Loucy (cell line): ENCODE measurements around the gene LOX.

Experiments used
- H2AFZ ChIP-seq: fragments of 200-600 bp; sonication (generic); 2 replicates; pipeline ENCODE4 v1.6.0; 2016; ENCODE audit warnings: antibody characterized with exemption, mild to moderate bottlenecking, low read length, moderate library complexity
- H3F3A ChIP-seq: fragments of 200-600 bp; 2 replicates; pipeline ENCODE4 v1.6.0; 2016; ENCODE audit warnings: antibody characterized with exemption, low read depth, mild to moderate bottlenecking
- H3K27me3 ChIP-seq: fragments of 200-600 bp; sonication (generic); 2 replicates; pipeline ENCODE4 v1.6.1; 2014; ENCODE audit warnings: low read length, mild to moderate bottlenecking; ENCODE audit not compliant: insufficient read depth, poor library complexity, severe bottlenecking
- H3K36me3 ChIP-seq: fragments of 200-600 bp; sonication (generic); 2 replicates; pipeline ENCODE4 v1.6.1; 2016; ENCODE audit warnings: low read length; ENCODE audit not compliant: insufficient read depth
- H3K4me1 ChIP-seq: fragments of 200-600 bp; sonication (generic); 2 replicates; pipeline ENCODE4 v1.5.1; 2014; ENCODE audit warnings: low read length, mild to moderate bottlenecking; ENCODE audit not compliant: insufficient read depth, poor library complexity, severe bottlenecking
- H3K4me2 ChIP-seq: fragments of 200-600 bp; sonication (generic); 2 replicates; pipeline ENCODE4 v1.6.0; 2014; ENCODE audit warnings: antibody characterized with exemption, low read length, low read depth, mild to moderate bottlenecking; ENCODE audit not compliant: poor library complexity, severe bottlenecking
- H3K4me3 ChIP-seq: fragments of 200-600 bp; sonication (generic); 2 replicates; pipeline ENCODE4 v1.5.1; 2014; ENCODE audit warnings: low read length, mild to moderate bottlenecking, mixed read lengths; ENCODE audit not compliant: poor library complexity, severe bottlenecking
- H3K79me2 ChIP-seq: fragments of 200-600 bp; sonication (generic); 2 replicates; pipeline ENCODE4 v1.6.1; 2014; ENCODE audit warnings: low read length; ENCODE audit not compliant: insufficient read depth
- H3K9ac ChIP-seq: fragments of 200-600 bp; sonication (generic); 2 replicates; pipeline ENCODE4 v1.6.0; 2014; ENCODE audit warnings: mild to moderate bottlenecking, low read depth, low read length, moderate library complexity; ENCODE audit not compliant: poor library complexity, severe bottlenecking
- H3K9me2 ChIP-seq: fragments of 200-600 bp; sonication (generic); replicated peaks from 2 replicates; pipeline ENCODE4 v1.6.1; 2016; ENCODE audit warnings: low read depth, low read length, mixed read lengths
- H3K9me3 ChIP-seq: fragments of 200-600 bp; sonication (generic); 2 replicates; pipeline ENCODE4 v1.6.1; 2014; ENCODE audit warnings: mild to moderate bottlenecking, antibody characterized with exemption, low read length, low read depth; ENCODE audit not compliant: insufficient read depth
- H4K20me1 ChIP-seq: fragments of 200-600 bp; sonication (generic); 2 replicates; pipeline ENCODE4 v1.6.0; 2014; ENCODE audit warnings: antibody characterized with exemption, low read length, mild to moderate bottlenecking; ENCODE audit not compliant: insufficient read depth, poor library complexity, severe bottlenecking
- EZH2phosphoT487 ChIP-seq: fragments of 200-600 bp; IDR thresholded peaks from 2 replicates; pipeline ENCODE4 v1.6.1; 2018; ENCODE audit warnings: antibody characterized with exemption, mild to moderate bottlenecking, moderate library complexity, borderline replicate concordance
- TF ChIP-seq, protein P1 (sequence below): fragments of 200-600 bp; sonication (generic); conservative IDR thresholded peaks from 2 replicates; pipeline ENCODE4 v1.5.1; 2014; ENCODE audit warnings: mild to moderate bottlenecking, antibody characterized with exemption, low read length

LOX gene

DNA sequence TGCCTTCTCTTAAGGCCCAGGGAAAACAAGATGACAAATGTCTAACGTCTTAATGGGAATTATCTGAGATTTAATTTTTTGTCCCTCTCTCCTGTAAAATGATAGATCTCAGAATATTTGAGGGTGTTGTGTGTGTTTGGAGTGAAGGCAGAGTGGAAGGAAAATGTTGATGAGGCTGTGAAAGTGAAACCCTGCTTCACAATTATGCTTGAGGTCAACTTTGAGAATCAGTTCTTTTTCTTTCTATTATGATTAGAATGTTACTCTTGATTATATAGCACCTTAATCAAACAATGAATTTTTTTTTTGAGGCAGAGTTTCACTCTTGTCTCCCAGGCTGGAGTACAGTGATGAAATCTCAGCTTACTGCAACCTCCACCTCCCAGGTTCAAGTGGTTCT lies 5.5 kb upstream of the LOX start:
- no peaks in the 10 kb centered on the region for H3K36me3 ChIP-seq
- no peaks in the 10 kb centered on the region for H3F3A ChIP-seq
- no peaks in the 10 kb centered on the region for H3K79me2 ChIP-seq
- no peaks in the 10 kb centered on the region for H4K20me1 ChIP-seq
- H3K4me1 ChIP-seq = no peaks in the 10 kb centered on the region
- H3K9me2 ChIP-seq = no peaks in the 10 kb centered on the region
- no peak for TF ChIP-seq EZH2phosphoT487
- TF ChIP-seq, protein P1, sequence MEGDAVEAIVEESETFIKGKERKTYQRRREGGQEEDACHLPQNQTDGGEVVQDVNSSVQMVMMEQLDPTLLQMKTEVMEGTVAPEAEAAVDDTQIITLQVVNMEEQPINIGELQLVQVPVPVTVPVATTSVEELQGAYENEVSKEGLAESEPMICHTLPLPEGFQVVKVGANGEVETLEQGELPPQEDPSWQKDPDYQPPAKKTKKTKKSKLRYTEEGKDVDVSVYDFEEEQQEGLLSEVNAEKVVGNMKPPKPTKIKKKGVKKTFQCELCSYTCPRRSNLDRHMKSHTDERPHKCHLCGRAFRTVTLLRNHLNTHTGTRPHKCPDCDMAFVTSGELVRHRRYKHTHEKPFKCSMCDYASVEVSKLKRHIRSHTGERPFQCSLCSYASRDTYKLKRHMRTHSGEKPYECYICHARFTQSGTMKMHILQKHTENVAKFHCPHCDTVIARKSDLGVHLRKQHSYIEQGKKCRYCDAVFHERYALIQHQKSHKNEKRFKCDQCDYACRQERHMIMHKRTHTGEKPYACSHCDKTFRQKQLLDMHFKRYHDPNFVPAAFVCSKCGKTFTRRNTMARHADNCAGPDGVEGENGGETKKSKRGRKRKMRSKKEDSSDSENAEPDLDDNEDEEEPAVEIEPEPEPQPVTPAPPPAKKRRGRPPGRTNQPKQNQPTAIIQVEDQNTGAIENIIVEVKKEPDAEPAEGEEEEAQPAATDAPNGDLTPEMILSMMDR = no peak
- H3K4me2 ChIP-seq = no peak overlapping the region
- no peaks in the 10 kb centered on the region for H3K9me3 ChIP-seq
- no peak overlapping the region for H2AFZ ChIP-seq
- no peak overlapping the region for H3K9ac ChIP-seq
- no peaks in the 10 kb centered on the region for H3K27me3 ChIP-seq
- no peak overlapping the region for H3K4me3 ChIP-seq

DNA sequence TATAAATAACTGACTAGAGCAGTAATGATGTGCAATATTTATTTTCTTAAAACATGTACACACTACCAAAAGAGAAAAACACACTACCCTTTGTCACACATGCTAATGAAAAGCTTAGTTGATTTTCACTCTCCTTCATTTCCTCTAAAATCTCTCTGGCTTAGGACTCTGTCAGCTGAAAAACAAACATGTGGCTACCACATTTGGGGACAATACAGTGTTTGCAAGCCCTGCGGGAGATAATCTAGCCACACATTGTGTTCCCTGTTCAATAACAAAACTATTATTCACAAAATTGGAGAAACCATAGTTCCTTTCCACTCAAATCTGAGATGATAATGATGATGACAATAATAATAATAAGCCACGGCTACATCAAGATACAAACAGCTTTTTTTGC lies 3.5 kb upstream of the LOX start:
- no peaks in the 10 kb centered on the region for H3K79me2 ChIP-seq
- H3K9me3 ChIP-seq = no peaks in the 10 kb centered on the region
- no peak for TF ChIP-seq EZH2phosphoT487
- TF ChIP-seq, protein P1 = no peak
- H4K20me1 ChIP-seq = no peaks in the 10 kb centered on the region
- no peaks in the 10 kb centered on the region for H3K36me3 ChIP-seq
- no peaks in the 10 kb centered on the region for H3K9me2 ChIP-seq
- no peak overlapping the region for H3K4me3 ChIP-seq
- H3K9ac ChIP-seq = no peak overlapping the region
- H3K4me1 ChIP-seq = no peaks in the 10 kb centered on the region
- H3K27me3 ChIP-seq = no peaks in the 10 kb centered on the region
- H2AFZ ChIP-seq = no peak overlapping the region
- no peak overlapping the region for H3K4me2 ChIP-seq
- H3F3A ChIP-seq = no peaks in the 10 kb centered on the region

DNA sequence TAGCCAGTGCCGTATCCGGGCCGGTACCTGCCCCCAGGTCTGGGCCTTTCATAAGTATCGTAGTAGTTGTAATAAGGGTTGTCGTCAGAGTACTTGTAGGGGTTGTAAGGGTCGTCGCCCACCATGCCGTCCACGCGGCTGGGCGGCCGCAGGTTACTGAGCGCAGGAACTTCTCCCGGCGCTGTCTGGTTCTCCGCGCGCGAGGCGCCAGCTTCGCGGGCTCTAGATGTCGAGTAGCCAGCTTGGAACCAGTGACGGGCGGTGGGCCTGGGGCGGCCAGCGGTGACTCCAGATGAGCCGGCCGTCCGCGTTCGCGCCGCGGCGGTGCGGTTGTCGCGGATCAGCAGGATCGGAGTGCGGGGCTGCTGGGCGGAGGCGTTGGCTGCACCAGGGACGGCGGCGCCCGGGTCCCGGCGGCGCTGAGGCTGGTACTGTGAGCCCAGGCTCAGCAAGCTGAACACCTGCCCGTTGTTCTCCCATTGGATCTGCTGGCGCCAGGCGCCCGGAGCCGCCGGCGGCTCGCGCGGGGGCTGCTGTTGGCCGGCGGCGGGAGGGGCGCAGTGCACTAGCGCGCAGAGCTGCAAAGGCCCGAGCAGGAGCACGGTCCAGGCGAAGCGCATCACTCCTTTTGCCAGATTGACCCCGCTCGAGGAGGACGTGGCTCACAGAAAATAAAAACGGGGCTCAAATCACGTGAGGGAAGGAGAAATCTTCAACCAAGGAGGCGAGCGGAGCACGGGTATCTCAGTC lies 518 bp downstream of the LOX start:
- Histone ChIP-seq H3K36me3 (no peaks in the 10 kb centered on the region), H3K9ac (no peak overlapping the region), H2AFZ (no peak overlapping the region), H4K20me1 (no peaks in the 10 kb centered on the region), H3K9me2 (no peaks in the 10 kb centered on the region), H3K9me3 (no peaks in the 10 kb centered on the region), H3K4me1 (no peaks in the 10 kb centered on the region), H3K79me2 (no peaks in the 10 kb centered on the region), H3K27me3 (no peaks in the 10 kb centered on the region), H3K4me2 (no peak overlapping the region), H3F3A (no peaks in the 10 kb centered on the region), H3K4me3 (no peak overlapping the region)
- TF ChIP-seq EZH2phosphoT487 = no peak
- TF ChIP-seq, protein P1 = no peak
